Ammon's horn (tissue), 1 donor: ENCODE results near the gene MAP3K10.
"Not testable (repeated sequence)": the region's sequence is repeated elsewhere in the genome, so short reads cannot be mapped to it uniquely, and the experiment has no call there.

ENCODE experiments used
- DNase-seq: peaks from one replicate; pipeline ENCODE4 v3.0.0-alpha.2; 2016; ENCODE audit warnings: low spot score

The MAP3K10 gene

DNA sequence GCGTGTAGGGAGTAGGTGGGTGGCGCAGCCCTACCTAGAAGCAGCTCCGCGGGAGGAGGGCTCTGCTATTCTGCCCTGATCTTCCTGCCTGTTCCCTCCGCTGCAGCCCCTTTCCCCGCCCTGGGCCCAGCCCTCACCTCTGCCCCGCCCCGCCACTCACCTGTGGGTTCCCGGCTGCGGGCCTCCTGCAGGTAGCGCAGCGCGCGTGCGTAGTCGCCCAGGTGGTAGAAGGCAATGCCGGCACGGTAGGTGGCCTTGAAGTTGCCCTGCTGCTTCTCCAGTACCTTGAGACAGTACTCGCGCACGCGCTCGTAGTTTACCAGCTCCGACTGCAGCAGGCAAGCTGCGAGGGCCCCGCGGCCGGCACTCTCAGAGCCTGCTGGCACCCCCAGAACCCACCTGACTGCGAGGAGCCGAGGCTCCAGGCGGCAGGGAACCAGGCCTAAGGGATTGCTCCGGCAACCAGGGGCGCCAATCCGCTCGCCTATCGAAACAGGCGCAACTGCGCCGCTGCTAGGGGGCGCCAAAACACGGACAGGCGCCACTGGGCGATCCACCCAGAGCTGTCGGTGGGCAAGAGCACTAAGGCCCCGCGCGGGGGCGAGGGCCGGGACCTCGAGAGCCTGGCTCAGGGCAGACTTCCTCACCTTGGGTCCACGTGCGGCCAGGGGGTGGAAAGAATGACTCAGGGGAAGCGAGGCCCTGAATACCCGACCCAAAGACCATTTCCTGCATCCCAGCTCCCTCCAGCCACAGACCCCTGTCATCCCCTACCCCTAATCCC, 26.0 kb downstream of the MAP3K10 start:
- DNase-seq, result no peak

DNA sequence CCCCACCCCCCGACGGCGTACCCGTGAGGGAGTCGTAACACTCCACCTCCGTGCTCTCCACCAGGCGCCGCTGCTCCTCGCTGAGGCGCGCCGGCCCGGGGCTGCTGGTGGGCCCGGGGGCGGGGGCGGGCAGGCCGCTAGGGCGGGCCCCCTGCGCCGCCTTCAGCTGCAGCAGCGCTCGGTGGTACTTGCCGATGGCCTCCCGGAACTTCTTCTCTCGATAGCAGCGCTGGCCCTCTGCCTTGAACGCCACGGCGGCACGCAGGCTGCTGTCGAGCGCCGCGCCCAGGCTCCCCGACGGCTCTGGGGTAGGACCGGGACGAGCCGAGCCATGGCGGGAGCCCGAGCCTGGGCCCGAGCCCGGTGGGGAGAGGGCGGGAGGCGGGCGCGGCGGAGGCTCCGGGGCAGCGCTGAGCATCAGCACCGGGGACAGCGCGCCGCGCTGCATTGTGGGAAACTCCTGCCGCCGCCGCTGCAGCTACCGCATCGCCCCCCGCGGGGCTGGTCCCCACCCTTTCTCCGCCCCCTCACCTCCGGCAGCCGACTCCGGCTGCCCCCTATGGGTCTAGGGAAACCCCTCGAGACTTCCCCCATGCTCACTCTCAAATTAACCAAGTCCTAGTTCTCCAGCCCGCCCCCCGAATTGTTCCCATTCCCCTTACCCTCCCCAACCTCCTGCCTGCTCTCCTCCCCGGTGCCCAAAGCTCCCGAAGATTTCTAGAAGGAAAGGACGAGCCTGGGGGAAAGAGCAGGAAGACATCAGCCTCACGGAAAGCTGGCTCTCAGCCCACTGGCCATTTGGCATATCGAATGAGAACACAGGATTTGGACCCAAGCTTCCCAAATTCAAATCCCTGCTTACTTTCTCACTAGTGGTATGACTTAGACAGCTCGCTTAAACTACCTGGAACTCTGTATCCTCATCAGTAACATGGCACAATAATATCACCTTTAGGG, 27.0 kb downstream of the MAP3K10 start, which contains the start of gene TTC9B:
Gene TTC9B, minus strand, starts transcription at position 451 of the 957 bp plus-strand sequence. Its CDS starts 3 bp downstream, at position 448.
- peak; percentile 48 for DNase-seq

DNA sequence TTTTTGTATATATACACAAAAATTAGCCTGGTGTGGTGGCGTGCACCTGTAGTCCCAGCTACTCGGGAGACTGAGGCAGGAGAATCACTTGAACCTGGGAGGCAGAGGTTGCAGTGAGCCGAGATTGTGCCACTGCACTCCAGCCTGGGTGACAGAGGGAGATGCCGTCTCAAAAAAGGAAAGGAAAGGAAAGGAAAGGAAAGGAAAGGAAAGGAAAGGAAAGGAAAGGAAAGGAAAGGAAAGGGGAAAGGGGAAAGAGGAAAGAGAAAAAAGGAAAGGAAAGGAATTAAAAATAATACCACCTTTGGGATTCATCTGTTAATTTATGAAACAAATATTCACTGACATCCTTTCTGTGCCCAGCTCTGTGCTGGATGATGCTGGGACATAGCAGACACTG, 27.8 kb downstream of the MAP3K10 start:
- not testable (repeated sequence) for DNase-seq

DNA sequence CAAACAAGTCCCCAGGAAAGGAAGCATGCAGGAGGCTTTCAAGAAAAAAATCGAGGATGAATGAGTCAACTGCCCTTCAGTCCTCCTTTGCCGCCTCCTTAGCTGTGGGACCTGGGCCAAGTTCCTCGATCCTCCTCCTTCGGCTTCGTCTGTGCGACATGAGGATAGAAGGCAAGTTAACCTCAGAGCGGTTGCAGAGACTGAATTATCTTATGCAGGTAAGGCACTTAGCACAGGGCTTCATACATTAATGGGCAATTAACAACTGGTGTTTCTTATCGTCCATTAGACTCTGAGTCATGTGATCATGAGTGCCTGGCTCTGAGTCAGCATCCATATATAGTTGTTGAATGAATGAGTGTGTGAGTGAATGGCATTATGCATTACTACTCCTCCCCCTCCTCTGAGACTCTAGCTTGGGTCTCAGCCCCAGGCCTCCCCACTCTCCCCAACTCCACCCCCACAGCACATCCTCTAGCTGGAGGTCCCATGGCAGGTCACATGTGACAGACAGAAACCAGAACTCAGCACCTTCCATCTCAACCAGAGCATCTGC, 28.6 kb downstream of the MAP3K10 start:
- DNase-seq, result no peak

DNA sequence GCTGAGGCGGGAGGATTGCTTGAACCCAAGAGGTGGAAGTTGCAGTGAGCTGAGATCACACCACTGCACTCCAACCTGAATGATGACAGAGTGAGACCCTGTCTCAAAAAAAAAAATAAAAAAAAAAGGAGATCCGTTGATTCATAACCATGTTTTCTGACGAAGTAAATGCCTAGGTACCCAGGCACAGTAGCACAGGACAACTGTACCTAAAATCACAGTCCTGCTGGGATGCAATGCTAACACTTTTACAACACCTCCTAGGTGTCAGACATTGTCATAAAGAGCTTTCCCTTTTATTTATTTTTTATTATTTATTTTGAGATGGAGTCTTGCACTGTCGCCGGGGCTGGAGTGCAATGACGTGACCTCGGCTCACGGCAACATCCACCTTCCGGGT, 29.4 kb downstream of the MAP3K10 start:
- DNase-seq, result no peak

DNA sequence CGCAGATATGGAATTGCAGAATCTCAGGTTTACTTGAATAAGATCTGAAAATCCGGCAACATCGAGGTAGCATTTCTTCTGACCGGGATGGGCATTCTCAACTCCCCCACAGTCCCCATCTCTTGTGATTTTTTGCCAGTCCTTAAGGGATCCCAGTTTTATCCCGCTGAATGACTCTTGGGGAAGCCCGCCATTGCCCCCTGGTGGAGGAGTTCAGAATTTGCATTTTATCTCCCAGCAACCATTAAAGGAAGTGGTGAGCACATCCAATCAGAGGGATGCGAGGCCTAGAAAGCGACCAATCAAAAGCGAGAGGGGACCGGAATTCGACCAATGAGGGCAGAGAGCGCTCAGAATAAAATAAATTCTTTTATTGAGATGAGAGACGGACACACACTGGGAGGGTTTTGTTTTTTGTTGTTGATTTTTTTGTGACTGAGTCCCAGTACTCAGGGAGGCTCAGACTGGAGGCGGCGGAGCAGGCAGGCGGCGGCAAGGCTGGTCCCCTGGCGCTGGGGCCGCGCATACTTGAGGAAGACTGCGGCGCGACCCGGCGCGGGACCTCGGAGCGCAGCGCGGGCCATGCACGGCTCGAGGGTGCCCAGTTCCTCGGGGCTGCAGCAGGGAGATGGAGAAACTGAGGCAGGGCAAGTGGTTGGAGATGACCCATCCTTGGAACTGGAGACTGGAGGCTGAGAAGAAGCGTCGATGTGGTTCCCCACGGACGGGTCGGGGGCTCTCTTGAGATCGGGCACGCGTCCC, 30.8 kb downstream of the MAP3K10 start:
- peak; percentile 89 for DNase-seq

DNA sequence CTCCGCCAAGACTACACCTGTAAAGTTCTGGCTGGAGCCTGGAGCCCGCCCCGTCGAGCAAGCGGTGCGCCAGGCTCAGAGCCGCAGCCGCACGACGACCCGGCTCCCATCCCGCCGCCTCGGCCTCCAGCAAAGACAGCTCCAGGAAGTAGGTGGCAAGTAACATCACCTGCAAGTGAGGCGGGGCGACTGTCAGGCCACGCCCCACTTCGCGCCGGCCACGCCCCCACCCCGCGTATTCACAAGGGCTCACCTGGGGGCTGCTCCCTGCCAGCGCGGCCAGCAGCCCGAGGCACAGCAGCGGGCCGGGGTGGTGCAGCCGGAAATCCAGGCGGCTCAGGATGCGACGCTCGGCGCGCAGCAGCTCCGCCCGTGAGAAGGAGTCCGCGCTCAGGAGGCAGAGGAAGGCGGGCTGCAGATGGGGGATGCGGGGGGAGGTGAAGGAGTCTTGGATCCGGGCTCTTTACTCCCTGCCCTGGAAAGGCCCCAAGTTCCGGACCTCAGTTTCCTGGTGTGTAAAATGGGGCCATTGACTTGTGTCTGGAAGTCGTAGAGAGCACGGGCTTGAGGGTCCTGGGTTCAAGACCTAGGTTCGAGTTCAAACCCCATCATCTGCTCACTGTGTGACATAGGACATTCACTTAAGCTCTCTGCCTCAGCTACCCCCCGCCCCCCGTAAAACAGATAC, 32.1 kb downstream of the MAP3K10 start:
- DNase-seq, result no peak

DNA sequence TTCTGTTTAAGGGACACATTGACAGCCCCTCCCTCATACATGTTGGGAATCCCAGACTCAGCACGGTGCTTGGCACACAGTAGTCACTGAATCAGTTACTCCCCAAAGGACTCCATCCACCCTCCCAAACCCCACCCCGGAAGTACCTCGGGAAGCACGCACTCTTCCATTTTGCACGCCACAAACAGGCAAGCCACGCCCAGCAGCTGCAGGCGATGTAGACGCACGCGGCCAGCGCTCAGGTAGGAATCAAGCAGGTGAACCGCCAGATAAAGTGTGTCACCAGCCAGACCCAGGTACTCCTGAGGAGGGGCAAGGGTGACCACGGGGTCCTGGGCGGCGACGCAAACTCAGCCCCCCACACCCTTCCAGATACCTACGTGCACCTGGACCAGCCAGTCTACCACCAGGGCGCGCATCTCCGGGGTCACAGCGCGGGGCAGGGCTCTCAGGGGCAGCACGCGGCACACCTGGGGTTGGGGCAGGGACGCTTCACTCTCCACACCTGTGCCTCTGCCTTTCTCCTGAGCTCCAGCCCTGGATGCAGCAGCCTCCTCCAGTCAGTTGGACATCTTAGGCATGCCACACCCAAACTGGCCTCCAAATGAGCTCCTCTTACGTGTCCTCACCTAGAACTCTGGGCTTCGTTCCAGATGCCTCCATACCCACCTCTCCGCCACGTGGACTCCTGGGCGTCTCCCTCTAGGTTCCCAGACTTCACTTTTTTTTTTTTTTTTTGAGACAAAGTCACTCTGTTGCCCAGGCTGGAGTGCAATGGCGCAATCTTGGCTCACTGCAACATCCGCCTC, 33.3 kb downstream of the MAP3K10 start:
- DNase-seq, result no peak

DNA sequence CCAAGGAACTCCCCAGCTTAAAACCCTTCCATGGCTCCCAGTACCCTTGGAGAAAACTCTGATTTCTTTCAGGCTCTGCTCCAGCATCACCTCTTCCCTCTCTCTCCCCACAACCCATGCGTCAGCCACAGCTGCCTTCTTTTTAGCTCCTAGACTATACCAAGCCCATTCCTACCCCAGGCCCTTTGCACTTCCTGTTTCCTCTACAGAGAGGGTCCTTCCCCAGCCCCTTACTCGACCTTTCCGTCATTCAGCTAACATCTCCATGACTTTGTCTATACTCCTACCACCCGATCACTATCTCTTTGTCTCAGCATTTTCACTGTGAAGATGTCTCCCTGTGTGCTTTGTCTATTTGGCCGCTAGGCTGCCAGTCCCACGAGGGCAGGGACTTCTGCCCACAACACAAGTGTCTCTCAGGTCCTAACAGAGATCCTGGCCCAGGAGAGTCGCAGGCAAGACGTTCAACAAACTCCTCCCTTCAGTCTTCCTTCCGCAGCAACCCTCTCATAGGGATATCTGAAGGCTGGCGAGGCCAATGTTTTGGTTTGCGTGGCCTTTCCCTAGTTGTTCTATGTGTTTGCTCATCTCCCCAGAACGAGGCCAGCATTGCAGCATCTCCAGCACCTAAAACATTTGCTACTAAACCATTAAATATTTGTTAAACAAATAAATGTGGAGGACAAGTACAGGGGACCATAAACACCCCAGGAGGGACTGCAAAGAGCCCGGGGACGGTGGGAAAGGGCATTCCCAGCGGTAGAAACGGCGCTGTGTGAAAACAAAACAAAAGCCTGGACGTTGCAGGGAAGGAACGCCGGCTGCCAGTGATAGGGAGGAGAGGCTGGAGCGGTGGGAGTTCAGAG, 34.4 kb downstream of the MAP3K10 start:
- no peak for DNase-seq

DNA sequence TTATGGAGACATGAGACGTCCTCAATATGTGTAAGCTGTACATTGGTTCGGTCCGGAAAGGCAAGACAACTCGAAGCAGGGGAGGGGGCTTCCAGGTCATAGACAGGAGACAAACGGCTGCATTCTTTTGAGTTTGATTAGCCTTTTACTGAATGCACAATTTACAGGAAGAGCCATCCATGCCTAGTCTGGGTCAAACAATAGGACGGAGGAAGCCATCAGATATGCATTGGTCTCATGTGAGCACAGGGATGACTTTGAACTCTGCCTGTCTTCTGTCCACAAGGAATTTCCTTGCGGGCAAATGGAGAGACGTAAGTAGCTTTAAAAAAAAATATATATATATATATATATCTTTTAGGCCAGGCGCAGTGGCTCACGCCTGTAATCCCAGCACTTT, 37.1 kb downstream of the MAP3K10 start:
- no peak for DNase-seq

DNA sequence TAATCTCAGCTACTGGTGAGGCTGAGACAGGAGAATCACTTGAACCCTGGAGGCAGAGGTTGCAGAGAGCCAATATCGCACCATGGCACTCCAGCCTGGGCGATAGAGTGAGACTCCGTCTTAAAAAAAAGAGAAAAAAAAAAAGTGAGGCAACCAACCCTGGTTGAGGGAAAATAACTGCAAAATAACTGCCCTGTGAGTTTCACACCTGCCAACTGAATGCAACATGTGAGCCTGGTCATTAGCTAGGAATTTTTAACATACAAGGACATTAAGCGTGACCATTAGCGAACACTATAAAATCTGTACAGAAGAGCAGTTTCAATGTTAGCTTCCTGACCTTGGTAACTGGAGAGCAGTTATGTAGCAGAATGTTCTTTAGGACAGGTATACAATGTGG, 37.6 kb downstream of the MAP3K10 start:
- DNase-seq, result no peak

DNA sequence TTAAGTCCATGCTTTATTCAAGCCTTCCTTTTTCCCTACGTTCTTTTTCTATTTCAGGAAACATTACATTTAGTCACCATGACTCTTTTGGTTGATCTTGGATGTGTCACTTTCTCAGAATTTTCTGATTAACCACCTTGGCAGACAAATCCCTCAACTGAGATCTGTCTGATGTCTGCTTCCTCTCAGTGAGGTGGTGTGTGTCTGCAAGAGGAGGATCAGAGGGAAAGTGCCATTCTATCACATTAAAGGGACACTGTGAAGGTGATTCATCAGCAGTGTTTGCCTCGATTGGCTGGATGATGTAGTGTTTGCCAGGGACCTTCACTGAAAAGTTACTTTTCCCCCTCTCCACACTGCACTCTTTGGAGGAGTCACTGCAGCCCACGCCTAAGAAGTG, 38.3 kb downstream of the MAP3K10 start:
- DNase-seq, result no peak

DNA sequence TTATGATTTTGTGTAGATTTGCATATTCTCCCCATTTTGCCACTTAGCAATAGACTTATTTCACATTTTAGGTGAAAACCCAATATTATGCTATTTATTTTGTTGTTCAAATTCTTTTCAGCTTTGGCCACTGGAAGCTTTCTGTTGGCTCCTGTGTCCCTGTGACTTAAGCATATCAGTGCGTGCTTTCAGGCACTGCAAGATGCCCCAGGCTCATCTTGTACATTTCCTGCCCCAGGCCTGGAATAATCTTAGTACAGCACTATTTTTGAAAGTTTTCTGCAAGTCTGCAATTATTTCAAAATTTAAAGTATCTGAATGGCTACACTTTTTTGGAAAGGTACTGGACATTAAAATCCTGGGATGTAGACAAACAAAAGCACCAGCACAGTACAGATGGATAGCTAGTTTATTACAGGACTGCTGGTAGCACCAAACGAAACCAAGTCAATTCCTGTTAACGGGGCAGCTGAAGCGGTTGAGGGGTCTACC, 38.7 kb downstream of the MAP3K10 start:
- no peak for DNase-seq

DNA sequence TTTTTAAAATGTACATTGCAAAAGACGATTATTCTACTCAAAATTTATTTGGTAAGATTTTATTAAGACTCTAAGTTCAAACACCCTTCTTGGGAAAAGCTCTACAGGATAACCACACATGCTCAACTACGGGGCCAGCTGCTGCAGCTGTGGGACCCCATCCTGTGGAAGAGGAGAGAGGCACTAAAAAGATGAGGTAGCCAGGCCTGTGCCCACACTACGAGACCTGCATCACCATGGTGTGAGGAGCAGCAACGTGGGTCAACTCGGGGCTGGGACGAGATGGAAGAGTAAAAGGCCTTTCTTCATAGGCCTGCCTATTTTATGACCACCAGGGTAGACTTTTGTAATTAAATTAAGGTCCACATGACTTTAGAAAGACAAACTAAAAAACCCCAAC, 39.8 kb downstream of the MAP3K10 start:
- DNase-seq, result no peak

DNA sequence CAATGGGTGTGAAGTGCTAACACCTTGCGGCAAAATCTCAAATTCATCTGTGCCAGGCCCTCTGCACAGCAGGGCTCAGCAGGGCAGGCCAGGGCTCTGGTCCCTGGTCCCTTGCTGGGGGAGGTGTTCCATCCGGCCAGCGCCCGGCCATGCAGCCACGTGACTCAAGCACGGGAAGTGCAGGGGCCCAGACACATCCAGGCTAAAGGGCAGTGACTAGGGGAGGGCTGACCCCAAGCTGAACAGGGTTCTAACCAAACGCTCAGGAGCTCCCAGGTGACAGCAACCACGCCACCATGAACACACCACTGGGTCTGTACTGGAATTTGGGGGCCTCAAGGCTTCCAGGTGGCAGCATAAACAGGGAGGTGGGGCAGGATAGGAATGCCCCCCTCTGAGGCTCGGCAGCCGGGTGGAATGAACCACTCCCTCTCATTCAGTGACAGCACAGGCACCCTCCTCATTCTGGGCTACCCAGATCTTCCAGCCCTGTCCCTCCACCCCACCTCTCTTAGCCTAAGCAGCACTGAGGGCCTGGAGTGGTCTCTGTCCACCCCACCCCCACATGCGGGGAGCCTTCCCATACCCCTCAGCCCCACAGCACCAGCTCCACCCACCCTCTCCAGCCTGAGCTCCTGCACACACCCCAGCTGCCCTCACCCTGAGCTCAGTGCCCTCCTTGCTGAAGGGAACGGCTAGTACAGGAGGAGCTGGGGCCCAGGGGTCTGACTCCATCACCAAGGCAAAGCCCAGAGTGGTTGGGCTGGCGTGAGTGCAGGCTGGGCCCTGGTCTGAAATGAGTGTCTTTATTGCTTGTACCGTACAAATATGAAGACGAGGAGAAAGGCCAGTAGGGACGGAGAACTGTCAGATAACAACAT, 40.6 kb downstream of the MAP3K10 start:
- no peak for DNase-seq

DNA sequence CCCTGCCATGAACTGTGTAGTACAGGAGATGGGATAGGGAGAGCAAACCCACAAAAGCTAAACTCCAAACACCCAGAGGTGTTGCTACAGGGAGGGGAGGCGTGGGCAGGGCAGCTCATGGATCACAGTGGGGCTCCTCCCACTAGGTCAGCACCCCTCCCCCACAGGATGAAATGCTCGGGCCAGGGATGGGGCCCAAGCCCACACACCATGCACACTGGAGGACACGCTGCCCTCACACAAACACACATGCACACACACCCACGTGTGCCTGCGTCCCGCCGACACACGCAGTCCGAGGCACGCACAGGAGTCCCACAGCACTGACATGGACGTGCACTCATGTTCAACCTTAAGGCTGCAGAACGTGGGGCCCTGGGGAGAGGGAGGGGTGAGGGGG, 41.3 kb downstream of the MAP3K10 start:
- DNase-seq, result no peak

DNA sequence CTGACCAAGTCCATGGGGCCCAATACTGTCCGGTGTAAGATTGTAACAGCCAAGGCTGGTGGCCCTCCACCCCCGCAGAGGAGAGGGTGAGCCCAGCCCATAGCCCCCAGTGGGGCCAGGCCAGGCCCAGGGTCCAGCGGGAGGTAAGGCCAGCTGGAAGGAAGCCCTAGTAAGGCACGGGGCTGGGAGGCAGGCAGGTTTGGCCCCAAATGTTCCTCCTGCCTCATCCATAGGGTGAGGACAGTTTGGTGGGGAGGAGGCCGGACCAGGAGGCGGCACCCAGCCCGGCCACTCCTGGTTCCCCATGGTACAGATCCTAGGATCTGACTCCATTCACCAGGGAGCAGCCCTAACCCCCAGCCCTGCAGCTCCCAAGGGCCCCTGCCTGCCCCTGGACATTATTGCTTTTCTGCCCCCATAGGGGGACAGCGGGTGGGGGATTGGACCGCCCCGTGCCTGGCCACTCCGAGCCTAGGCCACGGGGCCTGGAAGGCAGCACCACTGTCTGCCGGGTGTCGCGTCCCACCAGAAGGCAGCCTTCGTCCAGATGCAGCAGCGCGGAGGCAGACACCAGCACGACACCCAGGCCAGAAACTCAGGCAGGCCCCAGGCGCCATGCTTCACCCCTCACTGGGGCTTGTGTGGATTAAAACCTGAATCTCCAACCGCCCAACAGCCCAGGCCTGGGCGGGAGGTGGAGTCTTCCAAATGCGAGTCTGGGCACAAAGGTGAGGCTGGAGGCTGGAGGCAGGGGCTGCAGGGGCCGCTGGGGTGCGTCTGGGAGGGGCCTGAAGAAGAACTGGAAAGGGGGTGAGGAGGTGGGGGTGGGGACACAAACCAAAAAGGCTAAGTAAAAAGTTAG, 42.0 kb downstream of the MAP3K10 start:
- no peak for DNase-seq
